Measurements from ENCODE around the gene GNG12.

Gene GNG12

GRCh38 chr1:67784545-67785186, 48.6 kb downstream of the GNG12 start:
- DNase-seq (ENCODE audit: low spot score): no peak

- no peak for DNase-seq (ENCODE audit: low spot score)
Observed at GRCh38 chr1:67780637-67781036, 52.6 kb downstream of the GNG12 start.

GRCh38 chr1:67777440-67777839, 55.8 kb downstream of the GNG12 start:
- no peak for DNase-seq (ENCODE audit: low spot score)

GRCh38 chr1:67777016-67777415, 56.3 kb downstream of the GNG12 start:
- DNase-seq (ENCODE audit: low spot score): no peak

- no peak for DNase-seq (ENCODE audit: low spot score)
Observed at GRCh38 chr1:67773462-67773861, 59.8 kb downstream of the GNG12 start.

GRCh38 chr1:67771749-67772148, 61.5 kb downstream of the GNG12 start:
- DNase-seq (ENCODE audit: low spot score): no peak

- no peak for DNase-seq (ENCODE audit: low spot score)
Observed at GRCh38 chr1:67771152-67771551, 62.1 kb downstream of the GNG12 start.

- no peak for DNase-seq (ENCODE audit: low spot score)
Observed at GRCh38 chr1:67769633-67770256, 63.5 kb downstream of the GNG12 start.

GRCh38 chr1:67768480-67768879, 64.8 kb downstream of the GNG12 start:
- no peak for DNase-seq (ENCODE audit: low spot score)

- no peak for DNase-seq (ENCODE audit: low spot score)
Observed at GRCh38 chr1:67767103-67767782, 66.0 kb downstream of the GNG12 start.

GRCh38 chr1:67766141-67766978, 66.9 kb downstream of the GNG12 start:
- DNase-seq (ENCODE audit: low spot score): peak; percentile 85

- no peak for DNase-seq (ENCODE audit: low spot score)
Observed at GRCh38 chr1:67764633-67765032, 68.6 kb downstream of the GNG12 start.

- no peak for DNase-seq (ENCODE audit: low spot score)
Observed at GRCh38 chr1:67761730-67762129, 71.5 kb downstream of the GNG12 start.

- DNase-seq (ENCODE audit: low spot score): no peak
Observed at GRCh38 chr1:67761091-67761490, 72.2 kb downstream of the GNG12 start.

GRCh38 chr1:67760030-67760821, 73.0 kb downstream of the GNG12 start:
- DNase-seq (ENCODE audit: low spot score): peak; percentile 72

- DNase-seq (ENCODE audit: low spot score): peak; percentile 48
Observed at GRCh38 chr1:67759692-67760029, 73.6 kb downstream of the GNG12 start.

GRCh38 chr1:67759066-67759465, 74.2 kb downstream of the GNG12 start:
- no peak for DNase-seq (ENCODE audit: low spot score)

- DNase-seq (ENCODE audit: low spot score): no peak
Observed at GRCh38 chr1:67755619-67756018, 77.6 kb downstream of the GNG12 start.

GRCh38 chr1:67755160-67755559, 78.1 kb downstream of the GNG12 start:
- DNase-seq (ENCODE audit: low spot score): no peak

GRCh38 chr1:67754526-67754920, 78.7 kb downstream of the GNG12 start:
- no peak for DNase-seq (ENCODE audit: low spot score)

GRCh38 chr1:67753776-67754525, 79.3 kb downstream of the GNG12 start:
- DNase-seq (ENCODE audit: low spot score): no peak
